Breast epithelium (tissue), 3 donors: ENCODE results near the gene TAF5L.

Source experiments
- POLR2A ChIP-seq: fragments of 450-650 bp; IDR thresholded peaks from one replicate; pipeline ENCODE4 v1.6.1; 2016; ENCODE audit warnings: antibody characterized with exemption, mild to moderate bottlenecking, moderate library complexity
- TF ChIP-seq, protein P1 (sequence below), 3 donors: fragments of 450-650 bp; IDR thresholded peaks; one replicate each; pipeline ENCODE4 v1.5.1; 2016 to 2017; ENCODE audit warnings: antibody characterized with exemption in 3 of 3, mild to moderate bottlenecking in 3 of 3, moderate library complexity in 3 of 3

- TF ChIP-seq, protein P1, sequence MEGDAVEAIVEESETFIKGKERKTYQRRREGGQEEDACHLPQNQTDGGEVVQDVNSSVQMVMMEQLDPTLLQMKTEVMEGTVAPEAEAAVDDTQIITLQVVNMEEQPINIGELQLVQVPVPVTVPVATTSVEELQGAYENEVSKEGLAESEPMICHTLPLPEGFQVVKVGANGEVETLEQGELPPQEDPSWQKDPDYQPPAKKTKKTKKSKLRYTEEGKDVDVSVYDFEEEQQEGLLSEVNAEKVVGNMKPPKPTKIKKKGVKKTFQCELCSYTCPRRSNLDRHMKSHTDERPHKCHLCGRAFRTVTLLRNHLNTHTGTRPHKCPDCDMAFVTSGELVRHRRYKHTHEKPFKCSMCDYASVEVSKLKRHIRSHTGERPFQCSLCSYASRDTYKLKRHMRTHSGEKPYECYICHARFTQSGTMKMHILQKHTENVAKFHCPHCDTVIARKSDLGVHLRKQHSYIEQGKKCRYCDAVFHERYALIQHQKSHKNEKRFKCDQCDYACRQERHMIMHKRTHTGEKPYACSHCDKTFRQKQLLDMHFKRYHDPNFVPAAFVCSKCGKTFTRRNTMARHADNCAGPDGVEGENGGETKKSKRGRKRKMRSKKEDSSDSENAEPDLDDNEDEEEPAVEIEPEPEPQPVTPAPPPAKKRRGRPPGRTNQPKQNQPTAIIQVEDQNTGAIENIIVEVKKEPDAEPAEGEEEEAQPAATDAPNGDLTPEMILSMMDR (IDR thresholded peaks at IDR 0.05), result no peak
- no peak for TF ChIP-seq POLR2A
These were observed 43.4 kb upstream of the TAF5L start for GRCh38 chr1:229669333-229669732.
